NCI-H524 treated with DMSO at 0.1 percent for 48 hours (cell line): ENCODE results near the gene OPCML.

Experiments
- DNase-seq: peaks from one replicate; lab custom pipeline; 2025; lab: John Stamatoyannopoulos, UW

Gene OPCML

DNA sequence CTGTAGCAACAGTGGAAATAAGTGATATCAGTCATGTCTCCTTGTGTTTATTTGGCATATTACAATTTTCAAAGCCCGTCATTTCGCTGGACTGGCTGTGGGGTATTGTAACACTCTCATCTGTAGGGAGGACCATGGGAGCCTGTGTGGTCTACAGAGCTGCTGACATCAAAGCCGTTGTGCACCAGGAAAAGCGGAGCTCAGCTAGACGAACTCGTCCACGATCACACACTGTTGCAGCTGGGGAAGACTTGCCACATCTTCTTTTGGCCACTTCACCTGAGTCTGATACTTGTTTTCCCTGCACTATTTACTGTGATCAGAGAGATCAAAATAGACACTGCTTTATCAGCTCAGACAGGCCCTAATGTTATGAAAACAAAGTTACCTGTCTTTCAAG lies 741.3 kb downstream of the OPCML start:
- no peak for DNase-seq

DNA sequence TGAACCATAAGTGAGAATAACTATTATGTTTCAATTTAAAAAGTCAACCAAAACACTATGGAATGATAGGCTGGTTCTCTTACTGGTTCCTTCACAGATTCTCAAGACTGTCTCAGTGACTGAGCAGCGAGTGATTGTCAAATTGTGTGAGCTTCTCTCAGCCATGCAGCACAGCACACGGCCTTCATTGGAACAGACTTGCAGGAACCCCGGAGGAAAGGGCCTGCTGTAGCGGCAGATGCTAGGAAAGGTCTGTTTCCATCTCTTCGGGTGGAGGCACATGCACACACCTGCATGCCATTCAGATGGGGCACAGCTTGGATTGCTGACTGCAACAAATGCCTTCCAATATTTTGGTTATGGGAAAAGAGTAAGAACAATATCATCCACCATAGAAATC lies 741.8 kb downstream of the OPCML start:
- no peak for DNase-seq

DNA sequence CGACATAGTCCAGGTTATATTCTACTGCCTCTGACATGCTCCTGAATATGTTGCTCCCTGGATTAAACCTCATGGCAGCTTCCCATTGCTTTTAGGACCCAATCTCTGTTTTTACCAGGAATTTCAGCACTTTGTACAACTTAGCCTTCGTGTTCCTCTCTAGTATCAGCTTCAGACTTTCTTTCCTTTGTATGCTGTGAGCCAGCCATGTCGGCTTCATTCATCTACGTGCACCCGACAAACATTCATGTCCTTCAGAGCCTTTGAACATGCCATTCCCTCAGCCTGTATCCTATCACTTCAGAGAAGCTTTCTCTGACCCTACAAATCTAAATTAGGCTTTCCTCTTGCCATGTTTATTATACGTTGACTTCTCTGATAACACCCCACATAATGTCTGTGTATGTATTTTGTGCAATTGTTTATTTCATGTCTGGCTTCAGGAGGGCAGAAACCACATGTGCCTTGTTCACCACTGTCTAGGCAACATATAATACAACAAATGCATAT lies 743.4 kb downstream of the OPCML start:
- no peak for DNase-seq

DNA sequence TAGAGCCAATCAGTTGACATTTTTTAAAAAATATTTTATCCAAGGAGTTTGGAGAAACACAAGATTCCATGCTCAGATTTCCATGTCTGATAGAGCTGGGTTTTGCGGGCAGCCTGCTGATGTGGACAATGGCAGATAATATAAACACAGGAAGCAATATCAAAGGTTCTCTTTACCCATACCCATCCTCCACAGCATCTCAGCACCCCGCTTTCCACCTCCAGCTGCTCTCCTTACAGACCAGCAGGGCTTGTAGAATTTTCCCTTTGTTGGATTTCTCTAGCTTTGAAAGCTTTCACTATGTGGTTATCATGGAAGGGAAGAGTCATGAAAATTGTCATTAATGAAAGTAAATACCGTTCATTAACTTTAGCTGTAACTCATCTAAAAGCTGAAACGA lies 746.4 kb downstream of the OPCML start:
- DNase-seq: no peak

DNA sequence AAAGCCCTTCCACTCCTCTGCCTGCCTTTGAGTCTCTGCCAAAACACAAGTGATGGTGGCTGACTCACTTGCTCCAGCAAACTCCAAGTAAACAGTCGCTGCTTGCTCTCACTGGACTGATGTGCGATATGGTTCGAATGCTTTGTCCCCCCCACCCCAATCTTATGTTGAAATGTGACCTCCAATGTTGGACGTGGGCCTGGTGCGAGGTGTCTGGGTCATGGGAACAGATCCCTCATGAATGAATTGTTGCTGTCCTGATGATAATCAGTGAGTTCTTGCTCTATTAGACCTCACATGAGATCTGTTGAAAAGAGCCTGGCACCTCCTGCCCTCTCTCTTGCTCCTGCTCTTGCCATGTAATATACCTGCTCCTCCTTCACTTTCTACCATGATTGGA lies 747.9 kb downstream of the OPCML start:
- DNase-seq: no peak

DNA sequence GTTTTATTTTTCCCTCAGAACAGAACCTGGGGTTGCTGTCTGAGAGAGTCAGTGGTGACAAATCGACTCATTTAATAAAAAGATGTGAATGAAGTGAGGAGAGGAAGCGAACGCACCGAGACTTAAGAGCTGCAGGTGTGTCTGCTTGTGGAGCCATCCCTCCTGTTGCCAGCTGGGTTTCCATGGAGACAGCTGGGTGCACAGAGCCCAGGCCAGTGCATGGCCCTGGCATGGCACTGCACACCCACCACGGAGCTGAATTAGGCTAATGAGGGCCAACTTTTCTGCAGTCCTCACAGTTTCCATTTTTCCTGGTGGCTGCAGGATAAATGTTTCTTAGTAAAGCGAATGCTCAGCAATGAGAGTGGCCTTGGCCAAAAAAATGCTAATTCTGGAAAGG lies 750.2 kb downstream of the OPCML start:
- no peak for DNase-seq

DNA sequence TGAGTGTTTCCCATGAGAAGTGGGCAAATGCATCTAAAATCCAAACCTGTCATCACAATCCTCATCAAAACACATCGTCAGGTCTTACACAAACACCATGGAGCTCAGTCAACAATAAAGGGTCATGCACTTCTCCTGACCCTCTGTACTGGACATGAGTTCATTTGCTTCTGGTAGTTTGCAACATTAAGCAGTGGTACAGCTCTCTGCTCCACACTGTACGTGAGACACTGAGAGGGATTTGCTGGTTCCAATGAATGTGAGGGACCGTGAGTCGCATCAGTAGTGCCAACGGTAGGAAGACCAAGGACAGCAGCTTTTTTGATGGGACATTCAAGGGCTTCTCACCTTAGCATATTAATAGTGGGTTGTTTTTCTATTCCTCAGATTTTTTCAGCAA lies 752.3 kb downstream of the OPCML start:
- DNase-seq: no peak

DNA sequence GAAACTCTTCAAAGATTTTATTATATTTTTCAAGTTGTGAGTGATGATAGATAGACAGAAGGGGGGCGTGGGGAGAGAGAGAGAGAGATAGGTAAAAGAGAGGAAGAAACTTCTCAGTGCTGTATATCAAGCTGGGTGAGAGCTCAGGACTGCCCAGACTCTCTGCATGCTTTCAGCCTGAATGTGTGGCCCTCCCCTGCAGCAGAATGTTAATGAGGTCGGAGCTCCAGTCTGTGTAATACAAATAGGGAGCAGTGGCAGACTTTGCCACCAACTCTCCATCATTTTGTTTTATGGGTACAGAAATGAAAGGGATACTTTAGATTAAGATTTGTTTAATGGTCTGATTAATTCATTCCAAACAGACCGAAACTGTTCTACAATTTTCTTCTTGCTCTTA lies 752.8 kb downstream of the OPCML start:
- no peak for DNase-seq

DNA sequence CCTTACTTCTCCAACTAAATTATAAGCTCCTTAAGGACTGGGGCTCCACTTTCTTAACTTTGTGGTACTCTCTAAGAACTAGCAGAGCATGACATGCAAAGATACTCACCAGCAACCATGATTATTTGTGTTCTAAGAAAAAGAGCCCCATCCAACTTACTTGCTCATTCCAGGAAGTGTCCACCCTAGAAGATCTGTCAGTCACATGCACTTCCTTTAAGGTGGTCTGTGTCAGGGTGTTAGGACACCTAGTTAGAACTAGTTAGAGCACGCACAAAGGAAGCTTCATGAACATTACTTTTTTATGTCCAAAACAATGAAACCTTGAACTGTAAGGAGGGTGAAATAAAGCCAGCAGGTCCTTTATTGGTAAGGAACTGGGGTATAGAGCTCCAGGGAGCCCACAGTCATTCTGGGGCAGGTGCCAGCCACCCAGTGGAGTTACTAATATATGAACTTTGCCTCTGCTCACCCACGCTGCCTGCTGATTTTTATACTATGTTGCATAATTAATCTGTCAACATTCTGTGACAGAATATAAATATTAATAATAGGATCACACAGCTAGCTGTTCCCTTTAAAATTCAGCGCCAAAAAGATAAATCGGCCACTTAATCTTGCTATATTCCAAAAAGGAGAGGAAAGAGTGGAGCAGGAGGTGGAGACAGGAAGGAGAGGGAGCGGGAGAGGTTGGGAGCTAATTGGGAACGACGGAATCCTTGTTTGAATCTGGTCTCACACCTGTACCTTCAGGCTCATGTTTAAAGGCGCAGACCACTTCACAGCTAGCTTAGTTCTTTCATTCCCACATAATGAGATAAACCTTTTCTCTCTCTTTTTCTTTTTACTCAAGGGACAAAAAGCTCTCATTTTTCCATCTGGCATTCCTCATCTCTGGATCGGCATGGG lies 755.0 kb downstream of the OPCML start:
- no peak for DNase-seq

DNA sequence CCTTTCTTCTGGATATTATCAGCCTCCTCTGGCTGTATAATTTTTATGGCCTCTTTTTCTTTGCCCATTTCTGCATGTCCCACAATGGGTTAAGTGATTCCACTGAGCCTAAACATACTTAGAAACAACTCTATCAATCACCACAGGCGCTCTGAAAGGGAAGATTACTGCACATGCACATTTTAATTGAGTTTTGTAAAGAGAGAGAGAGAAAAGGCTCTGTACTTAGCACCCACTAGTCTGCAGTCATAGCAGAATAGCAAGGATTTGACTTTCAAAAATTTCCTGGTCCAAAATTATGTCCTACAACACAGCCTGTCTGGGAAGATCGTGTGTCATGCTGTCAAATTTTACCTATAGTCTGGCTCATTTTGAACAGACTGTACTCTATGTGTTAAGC lies 758.5 kb downstream of the OPCML start:
- no peak for DNase-seq

DNA sequence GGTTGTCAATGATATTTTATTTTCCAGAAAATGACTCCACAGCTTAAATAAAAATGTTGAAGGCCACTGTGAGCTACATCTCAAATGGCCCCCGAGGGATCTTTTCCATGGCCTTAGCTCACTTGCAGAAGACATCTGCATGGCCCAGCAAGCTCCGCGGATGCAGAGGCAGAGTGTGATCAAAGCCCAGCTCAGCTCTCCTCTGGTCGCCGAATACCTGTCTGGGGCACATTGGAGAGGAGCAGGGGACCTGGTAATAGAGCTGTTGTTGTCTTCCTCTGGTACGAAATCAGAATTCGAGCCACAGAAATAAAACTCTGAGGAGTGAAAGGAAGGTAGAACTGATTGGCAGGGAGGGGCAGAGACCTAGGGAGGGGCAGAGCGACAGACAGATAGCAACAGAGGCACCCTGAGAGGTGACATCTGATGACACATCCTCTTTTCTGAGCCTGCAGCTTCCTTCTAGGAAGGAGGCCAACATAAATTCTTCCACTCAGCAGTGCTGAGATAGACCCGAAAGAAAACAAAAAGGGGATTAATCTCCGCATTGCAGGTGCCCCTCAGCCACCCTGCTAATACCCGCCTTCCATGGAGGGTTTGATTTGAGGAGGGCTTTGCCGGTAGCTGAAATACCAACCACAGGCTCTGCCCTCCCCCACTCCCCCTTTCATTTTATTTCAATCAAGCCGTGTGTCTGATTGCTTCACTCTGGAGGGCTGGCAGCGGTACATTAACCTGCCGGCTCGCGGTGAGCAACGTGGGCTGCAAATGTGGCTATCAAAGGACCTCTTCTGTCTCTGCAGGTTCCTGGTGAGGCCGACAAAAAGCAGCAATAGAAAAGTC lies 759.4 kb downstream of the OPCML start:
- DNase-seq: no peak

DNA sequence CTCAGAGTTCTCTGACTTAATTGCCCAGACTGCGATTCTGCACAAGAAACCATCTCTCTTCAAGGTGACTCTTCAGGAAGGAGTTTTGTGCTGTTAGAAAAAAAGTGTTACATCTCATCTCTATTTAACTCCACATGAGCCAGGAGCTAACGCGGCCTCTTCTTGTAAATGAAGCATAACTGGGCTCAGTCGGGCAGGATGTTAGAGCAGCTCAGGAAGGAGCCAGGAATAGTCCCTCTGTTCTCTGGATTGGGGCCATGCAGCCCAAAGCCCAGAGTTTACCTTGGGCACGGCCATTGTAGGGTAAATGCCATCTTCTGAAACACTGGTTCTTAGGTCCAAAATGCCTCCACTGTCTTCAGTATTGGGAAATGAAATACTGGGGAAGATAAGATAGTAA lies 760.6 kb downstream of the OPCML start:
- DNase-seq: no peak

DNA sequence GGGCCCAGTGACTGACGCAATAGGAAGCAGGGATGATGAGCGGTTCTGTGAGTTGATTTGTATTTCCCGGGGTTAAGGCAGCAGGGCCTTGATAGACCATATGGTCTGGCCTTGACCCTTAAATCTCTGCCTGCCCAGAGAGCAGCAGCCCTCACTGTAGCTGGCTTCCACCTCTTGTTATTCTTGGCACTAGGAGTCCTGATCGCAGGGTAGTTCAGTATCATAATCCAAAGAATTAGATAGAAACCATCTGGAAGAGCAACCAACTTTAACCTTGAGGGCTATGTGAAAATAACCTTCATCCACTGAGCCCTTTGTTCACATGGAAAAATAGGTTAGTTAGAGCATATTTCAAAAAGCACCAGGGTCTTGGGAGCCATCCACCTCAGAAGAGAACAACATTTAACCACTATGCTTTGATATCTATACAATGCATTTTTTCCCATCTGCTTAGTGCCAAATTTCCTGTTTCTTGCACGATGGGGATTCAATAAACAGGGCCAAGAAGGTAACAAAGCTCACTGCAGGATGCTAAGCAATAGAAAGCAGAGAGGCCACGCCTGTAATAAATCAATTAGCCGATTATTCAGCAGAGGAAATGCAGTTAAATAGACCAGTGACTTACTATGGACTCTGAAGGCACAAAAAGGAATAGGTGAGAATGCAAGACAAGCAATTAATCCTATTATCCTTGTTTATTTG lies 761.3 kb downstream of the OPCML start:
- DNase-seq: no peak

DNA sequence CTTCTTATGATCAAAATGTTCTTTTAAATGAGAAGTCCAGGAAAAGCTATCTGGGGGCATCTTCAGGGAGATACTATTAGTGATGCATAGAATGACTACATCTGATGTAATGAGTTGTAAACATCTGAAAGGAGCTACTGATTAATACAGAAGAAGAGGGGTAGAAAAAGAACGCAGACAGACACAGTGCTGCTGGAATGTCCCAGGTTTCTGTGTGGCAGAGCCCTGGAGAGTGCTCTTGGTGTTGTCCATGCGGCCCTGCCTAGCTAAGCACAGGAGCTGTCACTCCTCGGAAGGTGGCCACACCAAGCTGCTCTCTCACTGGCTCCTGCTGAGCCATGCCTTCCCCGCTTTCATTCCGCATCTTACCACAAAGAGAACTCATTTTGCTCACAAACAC lies 768.8 kb downstream of the OPCML start:
- DNase-seq: no peak

DNA sequence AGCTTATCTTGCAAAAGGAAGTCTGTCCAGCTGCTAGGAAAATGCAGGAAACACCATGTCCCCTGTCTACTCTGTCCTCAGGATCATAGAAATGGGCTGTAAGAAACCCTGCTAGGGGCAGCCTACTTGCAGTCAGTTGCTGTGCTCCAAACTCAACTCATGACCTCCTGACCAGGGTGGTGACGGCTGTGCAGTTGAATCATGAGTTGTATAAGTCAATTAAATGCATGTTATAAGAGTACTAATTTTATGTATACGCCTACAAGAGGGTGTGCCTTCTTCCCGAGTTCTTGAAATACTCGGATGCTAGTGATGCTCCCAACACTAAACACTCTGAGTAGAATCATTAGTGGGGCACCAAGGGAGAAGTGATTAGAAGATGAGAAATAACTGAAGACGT lies 776.4 kb downstream of the OPCML start:
- no peak for DNase-seq

DNA sequence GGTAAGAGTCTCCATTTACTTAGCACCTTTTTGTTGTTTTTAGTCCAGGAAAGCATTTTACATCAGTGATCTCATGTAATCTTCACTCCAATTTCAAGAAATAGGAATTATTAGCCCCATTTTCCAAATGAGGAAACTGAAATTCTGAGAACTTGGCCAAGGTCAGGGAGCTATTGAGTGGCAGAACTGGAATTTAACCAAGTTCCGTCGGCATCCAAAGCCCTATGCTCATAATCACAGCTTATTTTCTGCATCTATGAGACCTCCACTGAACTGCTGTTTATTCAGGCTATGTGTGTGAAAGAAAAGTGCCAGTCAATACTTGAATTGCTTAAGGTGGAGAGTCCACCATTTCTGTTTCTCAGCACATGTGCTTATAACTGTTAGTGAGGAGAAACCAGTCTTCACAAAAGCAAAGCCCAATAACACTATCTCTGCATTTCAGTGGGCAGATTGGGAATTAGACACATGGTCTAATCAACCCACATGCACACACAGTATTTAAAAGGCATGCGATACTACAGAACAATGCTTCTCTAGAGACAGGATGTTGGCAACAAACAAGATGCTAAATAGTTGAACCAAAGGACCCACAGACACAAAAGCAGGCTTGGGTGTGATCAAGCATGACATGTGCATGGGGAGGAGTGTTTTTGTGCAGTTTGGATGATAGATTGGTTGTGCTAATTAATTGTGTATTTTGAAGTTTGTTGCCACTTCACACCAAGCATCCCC lies 780.6 kb downstream of the OPCML start:
- DNase-seq: no peak

DNA sequence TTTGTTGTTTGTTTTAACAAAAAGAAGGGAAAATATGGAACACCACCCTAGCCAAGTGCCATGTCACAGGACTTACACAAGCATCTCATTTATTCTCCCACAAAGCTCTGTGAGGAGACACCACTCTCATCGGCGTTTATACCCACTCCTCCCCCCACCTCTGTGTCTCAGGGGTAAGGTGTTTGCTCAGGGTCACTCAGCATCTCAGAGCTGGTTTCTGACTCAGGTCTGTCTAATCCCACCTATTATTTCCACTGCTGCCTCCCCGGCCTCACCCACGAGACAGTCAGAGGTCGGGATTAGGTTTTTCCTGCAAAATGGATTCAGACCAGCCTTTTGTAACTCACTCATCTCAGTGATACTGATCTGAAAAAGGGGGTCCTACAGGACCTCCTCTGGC lies 786.0 kb downstream of the OPCML start:
- no peak for DNase-seq

DNA sequence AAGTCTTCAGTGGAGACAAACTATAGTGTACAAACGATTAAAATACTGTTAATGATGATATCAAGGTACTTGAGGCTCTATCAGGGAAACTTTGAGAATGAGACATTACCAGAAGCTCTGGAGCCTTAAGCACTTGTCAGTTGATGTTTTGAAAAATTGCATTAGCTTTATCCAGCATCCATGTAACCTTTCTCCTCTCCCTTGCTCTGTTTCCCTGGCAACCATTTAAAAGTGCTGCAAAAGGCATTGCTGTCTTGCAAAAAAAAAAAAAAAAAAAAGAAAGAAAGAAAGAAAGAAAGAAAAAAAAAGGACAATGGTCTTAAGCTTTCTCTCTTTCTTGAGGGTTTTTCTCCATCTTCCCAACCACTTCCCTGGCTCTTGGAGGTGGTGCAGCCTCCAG lies 787.0 kb downstream of the OPCML start:
- no peak for DNase-seq

DNA sequence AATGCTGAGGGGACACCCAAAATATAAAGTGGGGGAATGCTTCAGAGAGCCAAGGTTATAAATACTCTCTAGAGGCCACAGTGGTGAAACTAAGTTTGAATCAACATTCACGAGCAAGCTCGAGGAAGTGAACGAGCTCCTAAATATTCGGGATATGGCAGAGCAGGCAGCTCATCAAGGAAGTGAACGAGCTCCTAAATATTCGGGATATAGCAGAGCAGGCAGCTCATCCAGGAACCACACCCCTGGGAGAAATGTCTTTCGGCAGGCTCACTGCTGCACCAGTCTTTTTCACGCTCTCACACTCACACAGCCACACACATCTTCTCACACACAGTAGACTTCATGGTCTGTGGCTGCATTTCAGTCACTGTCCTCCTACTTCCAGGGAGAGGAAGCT lies 787.5 kb downstream of the OPCML start:
- DNase-seq: no peak

DNA sequence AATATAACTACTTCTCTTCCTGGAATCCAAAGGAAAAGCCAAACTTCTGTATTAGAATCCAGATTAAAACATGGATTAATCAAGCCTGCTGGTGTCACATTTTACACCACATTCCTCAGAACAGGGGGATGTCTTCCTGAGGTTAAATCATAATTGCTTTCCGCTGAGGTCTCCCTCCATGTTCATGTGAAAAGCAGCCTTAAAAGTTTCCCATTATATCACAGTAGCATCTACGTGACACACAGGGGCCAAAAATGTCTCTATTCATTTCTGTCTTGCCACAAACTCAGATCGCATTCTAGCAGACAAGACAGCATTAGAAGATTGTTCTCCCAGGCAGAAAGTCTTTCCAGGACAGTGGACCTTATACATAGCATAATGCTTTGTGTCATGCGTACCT lies 788.7 kb downstream of the OPCML start:
- no peak for DNase-seq

DNA sequence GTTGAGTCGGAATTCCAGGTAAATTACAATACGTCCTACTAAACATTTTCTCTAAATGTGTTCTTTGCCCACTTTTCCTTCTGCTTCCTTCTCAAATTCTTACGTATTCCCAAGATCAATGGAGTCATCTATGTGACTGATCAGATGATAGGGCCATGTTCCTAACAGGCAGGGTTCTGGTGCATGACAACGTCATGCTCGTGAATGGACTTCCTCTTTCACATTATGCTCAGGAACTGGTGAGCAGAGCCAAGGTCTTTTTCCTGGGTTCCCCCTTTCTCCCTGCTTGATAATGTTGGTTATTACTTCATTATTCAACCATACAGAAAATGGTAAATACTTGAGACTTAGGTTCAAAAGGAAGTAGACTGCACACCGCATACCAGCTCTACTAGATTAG lies 789.4 kb downstream of the OPCML start:
- DNase-seq: no peak

DNA sequence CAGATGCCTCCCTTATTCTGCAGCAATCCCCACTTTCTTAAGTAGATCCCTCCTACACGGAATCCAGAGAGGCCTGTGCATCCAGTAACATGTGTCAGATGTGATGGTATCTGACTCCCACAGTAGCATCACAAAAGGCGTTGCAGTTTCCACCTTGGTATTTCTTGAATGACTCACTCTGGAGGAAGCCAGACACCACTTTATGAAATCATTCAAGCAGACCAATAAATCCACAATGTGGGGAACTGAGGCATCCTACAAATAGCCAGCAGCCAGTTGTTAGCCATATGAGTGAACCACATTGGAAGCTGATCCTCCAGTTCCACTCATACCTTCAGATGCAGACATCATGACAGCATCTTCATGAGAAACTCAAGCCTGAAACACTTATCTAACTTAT lies 798.1 kb downstream of the OPCML start:
- no peak for DNase-seq
